ENCODE results near the gene NAV3. TPM values are rescaled to one million over a fixed set of nuclear protein-coding genes. Genes with fewer than 3 reads are reported as not detected.

NAV3 gene
- total RNA-seq, 1 experiment from 2014 or later: 2.5 TPM

DNA sequence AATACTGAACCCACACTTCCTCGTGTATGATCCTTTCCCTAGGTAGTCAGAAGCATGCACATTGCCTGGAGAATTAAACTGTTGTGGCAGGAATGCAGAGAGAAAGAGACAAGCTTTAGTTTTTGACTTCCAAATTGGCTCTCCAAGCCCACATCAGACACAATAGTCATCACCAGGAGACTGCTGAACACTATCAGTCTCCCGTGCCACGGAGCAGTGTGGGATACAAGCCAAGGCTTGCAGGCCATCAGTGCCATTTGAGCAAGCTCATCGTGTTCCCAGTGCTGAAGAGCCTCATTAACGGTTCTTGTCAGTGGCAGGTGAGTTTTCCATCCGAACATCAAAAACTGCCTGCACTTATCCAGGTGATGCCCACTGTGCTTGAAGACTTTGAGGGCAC, 410.8 kb downstream of the NAV3 start:
- DNase-seq (ENCODE audit: low read depth, low spot score) (no peak), ATAC-seq (no peak)
- H3K4me1 ChIP-seq (ENCODE audit: control insufficient read depth, insufficient read depth, low read length): no peaks in the 10 kb centered on the region
- no peaks in the 10 kb centered on the region for H3K27me3 ChIP-seq (ENCODE audit: control insufficient read depth, insufficient read depth, low read length)
- no peak for TF ChIP-seq TCF7L2 (IDR thresholded peaks at IDR 0.05; ENCODE audit: low read depth, low read length)
- no peak for TF ChIP-seq SIN3A (IDR thresholded peaks at IDR 0.05; ENCODE audit: borderline replicate concordance, insufficient read depth, low read depth, low read length)
- TF ChIP-seq, protein P1, sequence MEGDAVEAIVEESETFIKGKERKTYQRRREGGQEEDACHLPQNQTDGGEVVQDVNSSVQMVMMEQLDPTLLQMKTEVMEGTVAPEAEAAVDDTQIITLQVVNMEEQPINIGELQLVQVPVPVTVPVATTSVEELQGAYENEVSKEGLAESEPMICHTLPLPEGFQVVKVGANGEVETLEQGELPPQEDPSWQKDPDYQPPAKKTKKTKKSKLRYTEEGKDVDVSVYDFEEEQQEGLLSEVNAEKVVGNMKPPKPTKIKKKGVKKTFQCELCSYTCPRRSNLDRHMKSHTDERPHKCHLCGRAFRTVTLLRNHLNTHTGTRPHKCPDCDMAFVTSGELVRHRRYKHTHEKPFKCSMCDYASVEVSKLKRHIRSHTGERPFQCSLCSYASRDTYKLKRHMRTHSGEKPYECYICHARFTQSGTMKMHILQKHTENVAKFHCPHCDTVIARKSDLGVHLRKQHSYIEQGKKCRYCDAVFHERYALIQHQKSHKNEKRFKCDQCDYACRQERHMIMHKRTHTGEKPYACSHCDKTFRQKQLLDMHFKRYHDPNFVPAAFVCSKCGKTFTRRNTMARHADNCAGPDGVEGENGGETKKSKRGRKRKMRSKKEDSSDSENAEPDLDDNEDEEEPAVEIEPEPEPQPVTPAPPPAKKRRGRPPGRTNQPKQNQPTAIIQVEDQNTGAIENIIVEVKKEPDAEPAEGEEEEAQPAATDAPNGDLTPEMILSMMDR (IDR thresholded peaks at IDR 0.05): no peak
- TF ChIP-seq, protein P2, sequence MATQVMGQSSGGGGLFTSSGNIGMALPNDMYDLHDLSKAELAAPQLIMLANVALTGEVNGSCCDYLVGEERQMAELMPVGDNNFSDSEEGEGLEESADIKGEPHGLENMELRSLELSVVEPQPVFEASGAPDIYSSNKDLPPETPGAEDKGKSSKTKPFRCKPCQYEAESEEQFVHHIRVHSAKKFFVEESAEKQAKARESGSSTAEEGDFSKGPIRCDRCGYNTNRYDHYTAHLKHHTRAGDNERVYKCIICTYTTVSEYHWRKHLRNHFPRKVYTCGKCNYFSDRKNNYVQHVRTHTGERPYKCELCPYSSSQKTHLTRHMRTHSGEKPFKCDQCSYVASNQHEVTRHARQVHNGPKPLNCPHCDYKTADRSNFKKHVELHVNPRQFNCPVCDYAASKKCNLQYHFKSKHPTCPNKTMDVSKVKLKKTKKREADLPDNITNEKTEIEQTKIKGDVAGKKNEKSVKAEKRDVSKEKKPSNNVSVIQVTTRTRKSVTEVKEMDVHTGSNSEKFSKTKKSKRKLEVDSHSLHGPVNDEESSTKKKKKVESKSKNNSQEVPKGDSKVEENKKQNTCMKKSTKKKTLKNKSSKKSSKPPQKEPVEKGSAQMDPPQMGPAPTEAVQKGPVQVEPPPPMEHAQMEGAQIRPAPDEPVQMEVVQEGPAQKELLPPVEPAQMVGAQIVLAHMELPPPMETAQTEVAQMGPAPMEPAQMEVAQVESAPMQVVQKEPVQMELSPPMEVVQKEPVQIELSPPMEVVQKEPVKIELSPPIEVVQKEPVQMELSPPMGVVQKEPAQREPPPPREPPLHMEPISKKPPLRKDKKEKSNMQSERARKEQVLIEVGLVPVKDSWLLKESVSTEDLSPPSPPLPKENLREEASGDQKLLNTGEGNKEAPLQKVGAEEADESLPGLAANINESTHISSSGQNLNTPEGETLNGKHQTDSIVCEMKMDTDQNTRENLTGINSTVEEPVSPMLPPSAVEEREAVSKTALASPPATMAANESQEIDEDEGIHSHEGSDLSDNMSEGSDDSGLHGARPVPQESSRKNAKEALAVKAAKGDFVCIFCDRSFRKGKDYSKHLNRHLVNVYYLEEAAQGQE (IDR thresholded peaks at IDR 0.05; ENCODE audit: insufficient read depth in 1 of 2, low read depth in 2 of 2, low read length in 1 of 2): no peak
- TF ChIP-seq POLR2AphosphoS5 (IDR thresholded peaks at IDR 0.05; ENCODE audit: low read depth, low read length): no peak
- in situ Hi-C loops (cut with HindIII; ENCODE audit: low pct_unique_long_range_greater_than_20kb, low sequenced_read_pairs): no loop called here
- H3K27ac ChIP-seq (ENCODE audit: low read length): no peak overlapping the region
- ChIA-PET POLR2A (no interaction called here), CTCF (no interaction called here)
- no TSS peak for BruUV-seq (replicated peaks)
- intact Hi-C loops (cut with micrococcal nuclease; ENCODE audit: unreplicated experiment): no loop called here
- no peak overlapping the region for H3K4me3 ChIP-seq (ENCODE audit: low read depth in 2 of 2, low read length in 2 of 2)
- H3K36me3 ChIP-seq (ENCODE audit: control insufficient read depth, insufficient read depth, low read length): no peaks in the 10 kb centered on the region
- no peaks in the 10 kb centered on the region for H3K9me3 ChIP-seq (ENCODE audit: control insufficient read depth, insufficient read depth, low read depth, low read length)

DNA sequence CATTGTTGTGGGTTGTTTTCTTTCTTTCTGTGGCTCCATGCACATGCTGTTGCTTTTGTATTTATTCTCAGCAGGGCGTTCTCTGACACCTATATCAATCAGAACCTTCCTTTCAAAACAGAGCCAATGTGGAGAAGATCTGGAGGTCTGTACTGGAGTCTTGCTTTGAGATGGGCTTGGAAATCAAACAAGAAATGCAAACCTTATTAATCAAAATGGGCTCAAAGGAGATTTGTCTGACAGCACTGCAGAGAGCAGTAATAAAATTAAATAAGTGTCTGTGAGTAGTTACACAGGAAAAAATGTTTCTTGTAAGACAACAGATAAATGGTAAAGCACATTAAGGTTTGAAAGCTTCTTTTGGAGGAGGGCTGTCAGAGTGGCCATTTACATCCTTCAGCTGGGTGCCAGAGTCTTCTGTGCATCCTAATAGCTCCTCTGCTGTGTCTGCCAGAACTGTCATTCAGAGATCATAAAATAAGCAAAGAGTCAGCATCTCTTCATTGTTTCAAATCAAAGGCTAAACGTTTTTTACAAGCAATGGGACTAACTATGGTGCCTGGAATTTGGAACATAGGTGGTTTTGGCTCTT, 414.3 kb downstream of the NAV3 start:
- Histone ChIP-seq H3K4me1 (ENCODE audit: control insufficient read depth, insufficient read depth, low read length) (no peaks in the 10 kb centered on the region), H3K27ac (ENCODE audit: low read length) (no peak overlapping the region), H3K9me3 (ENCODE audit: control insufficient read depth, insufficient read depth, low read depth, low read length) (no peaks in the 10 kb centered on the region), H3K36me3 (ENCODE audit: control insufficient read depth, insufficient read depth, low read length) (no peaks in the 10 kb centered on the region), H3K27me3 (ENCODE audit: control insufficient read depth, insufficient read depth, low read length) (no peaks in the 10 kb centered on the region), H3K4me3 (ENCODE audit: low read depth in 2 of 2, low read length in 2 of 2) (no peak overlapping the region)
- DNase-seq (ENCODE audit: low read depth, low spot score): no peak
- ChIA-PET POLR2A (no interaction called here), CTCF (no interaction called here)
- TF ChIP-seq SIN3A (IDR thresholded peaks at IDR 0.05; ENCODE audit: borderline replicate concordance, insufficient read depth, low read depth, low read length) (no peak), TCF7L2 (IDR thresholded peaks at IDR 0.05; ENCODE audit: low read depth, low read length) (no peak), POLR2AphosphoS5 (IDR thresholded peaks at IDR 0.05; ENCODE audit: low read depth, low read length) (no peak)
- TF ChIP-seq, protein P1 (IDR thresholded peaks at IDR 0.05): no peak
- TF ChIP-seq, protein P2 (IDR thresholded peaks at IDR 0.05; ENCODE audit: insufficient read depth in 1 of 2, low read depth in 2 of 2, low read length in 1 of 2): no peak
- intact Hi-C loops (cut with micrococcal nuclease; ENCODE audit: unreplicated experiment): no loop called here
- in situ Hi-C loops (cut with HindIII; ENCODE audit: low pct_unique_long_range_greater_than_20kb, low sequenced_read_pairs): no loop called here
- no TSS peak for BruUV-seq (replicated peaks)
- no peak for ATAC-seq
